ENCODE data around the gene LRRC49.

DNA sequence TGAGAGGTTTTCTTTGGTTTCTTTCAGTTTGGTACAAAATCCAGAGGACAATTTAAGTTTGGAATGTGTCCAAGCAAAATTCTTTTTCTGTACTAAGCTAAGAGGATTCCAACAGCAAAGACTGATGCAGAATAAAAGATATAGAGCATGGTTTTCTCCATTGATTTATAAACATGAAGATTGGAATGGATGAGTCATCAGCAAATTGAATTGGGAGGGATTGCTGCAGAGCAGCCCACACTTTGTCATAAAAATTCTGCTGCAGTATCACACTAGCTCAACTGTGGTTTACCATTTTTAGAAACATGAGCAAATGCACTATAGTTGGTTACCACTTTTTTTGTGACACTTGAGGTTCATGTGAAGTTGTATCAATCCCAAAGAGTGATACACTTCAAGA is 22.6 kb upstream of the LRRC49 start:
- TF ChIP-seq, protein P1, sequence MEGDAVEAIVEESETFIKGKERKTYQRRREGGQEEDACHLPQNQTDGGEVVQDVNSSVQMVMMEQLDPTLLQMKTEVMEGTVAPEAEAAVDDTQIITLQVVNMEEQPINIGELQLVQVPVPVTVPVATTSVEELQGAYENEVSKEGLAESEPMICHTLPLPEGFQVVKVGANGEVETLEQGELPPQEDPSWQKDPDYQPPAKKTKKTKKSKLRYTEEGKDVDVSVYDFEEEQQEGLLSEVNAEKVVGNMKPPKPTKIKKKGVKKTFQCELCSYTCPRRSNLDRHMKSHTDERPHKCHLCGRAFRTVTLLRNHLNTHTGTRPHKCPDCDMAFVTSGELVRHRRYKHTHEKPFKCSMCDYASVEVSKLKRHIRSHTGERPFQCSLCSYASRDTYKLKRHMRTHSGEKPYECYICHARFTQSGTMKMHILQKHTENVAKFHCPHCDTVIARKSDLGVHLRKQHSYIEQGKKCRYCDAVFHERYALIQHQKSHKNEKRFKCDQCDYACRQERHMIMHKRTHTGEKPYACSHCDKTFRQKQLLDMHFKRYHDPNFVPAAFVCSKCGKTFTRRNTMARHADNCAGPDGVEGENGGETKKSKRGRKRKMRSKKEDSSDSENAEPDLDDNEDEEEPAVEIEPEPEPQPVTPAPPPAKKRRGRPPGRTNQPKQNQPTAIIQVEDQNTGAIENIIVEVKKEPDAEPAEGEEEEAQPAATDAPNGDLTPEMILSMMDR (conservative IDR thresholded peaks at IDR 0.05; ENCODE audit: low read depth in 2 of 2): no peak
- TF ChIP-seq, protein P2, sequence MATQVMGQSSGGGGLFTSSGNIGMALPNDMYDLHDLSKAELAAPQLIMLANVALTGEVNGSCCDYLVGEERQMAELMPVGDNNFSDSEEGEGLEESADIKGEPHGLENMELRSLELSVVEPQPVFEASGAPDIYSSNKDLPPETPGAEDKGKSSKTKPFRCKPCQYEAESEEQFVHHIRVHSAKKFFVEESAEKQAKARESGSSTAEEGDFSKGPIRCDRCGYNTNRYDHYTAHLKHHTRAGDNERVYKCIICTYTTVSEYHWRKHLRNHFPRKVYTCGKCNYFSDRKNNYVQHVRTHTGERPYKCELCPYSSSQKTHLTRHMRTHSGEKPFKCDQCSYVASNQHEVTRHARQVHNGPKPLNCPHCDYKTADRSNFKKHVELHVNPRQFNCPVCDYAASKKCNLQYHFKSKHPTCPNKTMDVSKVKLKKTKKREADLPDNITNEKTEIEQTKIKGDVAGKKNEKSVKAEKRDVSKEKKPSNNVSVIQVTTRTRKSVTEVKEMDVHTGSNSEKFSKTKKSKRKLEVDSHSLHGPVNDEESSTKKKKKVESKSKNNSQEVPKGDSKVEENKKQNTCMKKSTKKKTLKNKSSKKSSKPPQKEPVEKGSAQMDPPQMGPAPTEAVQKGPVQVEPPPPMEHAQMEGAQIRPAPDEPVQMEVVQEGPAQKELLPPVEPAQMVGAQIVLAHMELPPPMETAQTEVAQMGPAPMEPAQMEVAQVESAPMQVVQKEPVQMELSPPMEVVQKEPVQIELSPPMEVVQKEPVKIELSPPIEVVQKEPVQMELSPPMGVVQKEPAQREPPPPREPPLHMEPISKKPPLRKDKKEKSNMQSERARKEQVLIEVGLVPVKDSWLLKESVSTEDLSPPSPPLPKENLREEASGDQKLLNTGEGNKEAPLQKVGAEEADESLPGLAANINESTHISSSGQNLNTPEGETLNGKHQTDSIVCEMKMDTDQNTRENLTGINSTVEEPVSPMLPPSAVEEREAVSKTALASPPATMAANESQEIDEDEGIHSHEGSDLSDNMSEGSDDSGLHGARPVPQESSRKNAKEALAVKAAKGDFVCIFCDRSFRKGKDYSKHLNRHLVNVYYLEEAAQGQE (IDR thresholded peaks at IDR 0.05; ENCODE audit: unreplicated experiment): no peak
- TF ChIP-seq EZH2 (IDR thresholded peaks at IDR 0.05; ENCODE audit: low read depth, unreplicated experiment) (no peak), ZNF331 (CRISPR knock-in tag; IDR thresholded peaks at IDR 0.05; ENCODE audit: low read depth) (no peak), EZH2phosphoT487 (IDR thresholded peaks at IDR 0.05; ENCODE audit: unreplicated experiment) (no peak), CREB1 (CRISPR knock-in tag; IDR thresholded peaks at IDR 0.05; ENCODE audit: low read depth) (no peak), POLR2AphosphoS5 (IDR thresholded peaks at IDR 0.05; ENCODE audit: low read depth) (no peak), JUNB (IDR thresholded peaks at IDR 0.05; ENCODE audit: unreplicated experiment) (no peak)
- TF ChIP-seq, protein P3, sequence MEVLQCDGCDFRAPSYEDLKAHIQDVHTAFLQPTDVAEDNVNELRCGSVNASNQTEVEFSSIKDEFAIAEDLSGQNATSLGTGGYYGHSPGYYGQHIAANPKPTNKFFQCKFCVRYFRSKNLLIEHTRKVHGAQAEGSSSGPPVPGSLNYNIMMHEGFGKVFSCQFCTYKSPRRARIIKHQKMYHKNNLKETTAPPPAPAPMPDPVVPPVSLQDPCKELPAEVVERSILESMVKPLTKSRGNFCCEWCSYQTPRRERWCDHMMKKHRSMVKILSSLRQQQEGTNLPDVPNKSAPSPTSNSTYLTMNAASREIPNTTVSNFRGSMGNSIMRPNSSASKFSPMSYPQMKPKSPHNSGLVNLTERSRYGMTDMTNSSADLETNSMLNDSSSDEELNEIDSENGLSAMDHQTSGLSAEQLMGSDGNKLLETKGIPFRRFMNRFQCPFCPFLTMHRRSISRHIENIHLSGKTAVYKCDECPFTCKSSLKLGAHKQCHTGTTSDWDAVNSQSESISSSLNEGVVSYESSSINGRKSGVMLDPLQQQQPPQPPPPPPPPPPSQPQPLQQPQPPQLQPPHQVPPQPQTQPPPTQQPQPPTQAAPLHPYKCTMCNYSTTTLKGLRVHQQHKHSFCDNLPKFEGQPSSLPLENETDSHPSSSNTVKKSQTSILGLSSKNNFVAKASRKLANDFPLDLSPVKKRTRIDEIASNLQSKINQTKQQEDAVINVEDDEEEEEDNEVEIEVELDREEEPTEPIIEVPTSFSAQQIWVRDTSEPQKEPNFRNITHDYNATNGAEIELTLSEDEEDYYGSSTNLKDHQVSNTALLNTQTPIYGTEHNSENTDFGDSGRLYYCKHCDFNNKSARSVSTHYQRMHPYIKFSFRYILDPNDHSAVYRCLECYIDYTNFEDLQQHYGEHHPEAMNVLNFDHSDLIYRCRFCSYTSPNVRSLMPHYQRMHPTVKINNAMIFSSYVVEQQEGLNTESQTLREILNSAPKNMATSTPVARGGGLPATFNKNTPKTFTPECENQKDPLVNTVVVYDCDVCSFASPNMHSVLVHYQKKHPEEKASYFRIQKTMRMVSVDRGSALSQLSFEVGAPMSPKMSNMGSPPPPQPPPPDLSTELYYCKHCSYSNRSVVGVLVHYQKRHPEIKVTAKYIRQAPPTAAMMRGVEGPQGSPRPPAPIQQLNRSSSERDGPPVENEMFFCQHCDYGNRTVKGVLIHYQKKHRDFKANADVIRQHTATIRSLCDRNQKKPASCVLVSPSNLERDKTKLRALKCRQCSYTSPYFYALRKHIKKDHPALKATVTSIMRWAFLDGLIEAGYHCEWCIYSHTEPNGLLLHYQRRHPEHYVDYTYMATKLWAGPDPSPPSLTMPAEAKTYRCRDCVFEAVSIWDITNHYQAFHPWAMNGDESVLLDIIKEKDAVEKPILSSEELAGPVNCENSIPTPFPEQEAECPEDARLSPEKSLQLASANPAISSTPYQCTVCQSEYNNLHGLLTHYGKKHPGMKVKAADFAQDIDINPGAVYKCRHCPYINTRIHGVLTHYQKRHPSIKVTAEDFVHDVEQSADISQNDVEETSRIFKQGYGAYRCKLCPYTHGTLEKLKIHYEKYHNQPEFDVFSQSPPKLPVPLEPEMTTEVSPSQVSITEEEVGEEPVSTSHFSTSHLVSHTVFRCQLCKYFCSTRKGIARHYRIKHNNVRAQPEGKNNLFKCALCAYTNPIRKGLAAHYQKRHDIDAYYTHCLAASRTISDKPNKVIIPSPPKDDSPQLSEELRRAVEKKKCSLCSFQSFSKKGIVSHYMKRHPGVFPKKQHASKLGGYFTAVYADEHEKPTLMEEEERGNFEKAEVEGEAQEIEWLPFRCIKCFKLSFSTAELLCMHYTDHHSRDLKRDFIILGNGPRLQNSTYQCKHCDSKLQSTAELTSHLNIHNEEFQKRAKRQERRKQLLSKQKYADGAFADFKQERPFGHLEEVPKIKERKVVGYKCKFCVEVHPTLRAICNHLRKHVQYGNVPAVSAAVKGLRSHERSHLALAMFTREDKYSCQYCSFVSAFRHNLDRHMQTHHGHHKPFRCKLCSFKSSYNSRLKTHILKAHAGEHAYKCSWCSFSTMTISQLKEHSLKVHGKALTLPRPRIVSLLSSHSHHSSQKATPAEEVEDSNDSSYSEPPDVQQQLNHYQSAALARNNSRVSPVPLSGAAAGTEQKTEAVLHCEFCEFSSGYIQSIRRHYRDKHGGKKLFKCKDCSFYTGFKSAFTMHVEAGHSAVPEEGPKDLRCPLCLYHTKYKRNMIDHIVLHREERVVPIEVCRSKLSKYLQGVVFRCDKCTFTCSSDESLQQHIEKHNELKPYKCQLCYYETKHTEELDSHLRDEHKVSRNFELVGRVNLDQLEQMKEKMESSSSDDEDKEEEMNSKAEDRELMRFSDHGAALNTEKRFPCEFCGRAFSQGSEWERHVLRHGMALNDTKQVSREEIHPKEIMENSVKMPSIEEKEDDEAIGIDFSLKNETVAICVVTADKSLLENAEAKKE (CRISPR knock-in tag; IDR thresholded peaks at IDR 0.05): no peak

All from GM23338 (cell line).